ENCODE results near the gene RHBDL3.
"Not testable (repeated sequence)": the region's sequence is repeated elsewhere in the genome, so short reads cannot be mapped to it uniquely, and the experiment has no call there.

- TF ChIP-seq CTCF (IDR thresholded peaks at IDR 0.05; ENCODE audit: low read length); EZH2phosphoT487 (IDR thresholded peaks at IDR 0.05; ENCODE audit: low read length); EZH2 (optimal IDR thresholded peaks at IDR 0.05; ENCODE audit: low read depth, low read length): not testable (repeated sequence)
Observed at GRCh38 chr17:32352734-32353133, 87.1 kb downstream of the RHBDL3 start.
